A204.1 (cell line): ENCODE measurements around the gene PRTFDC1.
"Not testable (repeated sequence)": the region's sequence is repeated elsewhere in the genome, so short reads cannot be mapped to it uniquely, and the experiment has no call there.

Experiments
- FAIRE-seq: peaks from 2 replicates; lab custom pipeline; 2012; peaks lifted over from hg19 to GRCh38; lab: Jason Lieb, UNC

Gene PRTFDC1

DNA sequence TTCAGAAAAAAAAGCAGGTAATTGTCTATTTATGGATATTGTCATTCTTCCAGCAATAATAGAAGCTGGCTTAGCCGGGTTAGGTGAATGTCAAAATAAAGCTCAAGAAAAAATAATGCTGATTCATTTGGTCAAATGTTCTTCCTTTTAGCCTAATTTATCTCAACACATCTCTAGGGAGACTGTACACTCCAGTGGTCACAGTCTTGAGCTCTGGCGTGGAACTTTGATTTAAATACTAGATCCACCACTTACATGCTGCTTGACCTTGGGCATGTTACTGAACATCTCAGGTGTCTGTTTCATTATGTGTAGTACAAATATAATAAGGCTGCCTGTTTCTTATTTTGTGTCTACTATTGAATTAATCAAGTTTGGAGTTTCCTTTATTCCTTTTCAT lies 22.0 kb downstream of the PRTFDC1 start:
- no peak for FAIRE-seq

DNA sequence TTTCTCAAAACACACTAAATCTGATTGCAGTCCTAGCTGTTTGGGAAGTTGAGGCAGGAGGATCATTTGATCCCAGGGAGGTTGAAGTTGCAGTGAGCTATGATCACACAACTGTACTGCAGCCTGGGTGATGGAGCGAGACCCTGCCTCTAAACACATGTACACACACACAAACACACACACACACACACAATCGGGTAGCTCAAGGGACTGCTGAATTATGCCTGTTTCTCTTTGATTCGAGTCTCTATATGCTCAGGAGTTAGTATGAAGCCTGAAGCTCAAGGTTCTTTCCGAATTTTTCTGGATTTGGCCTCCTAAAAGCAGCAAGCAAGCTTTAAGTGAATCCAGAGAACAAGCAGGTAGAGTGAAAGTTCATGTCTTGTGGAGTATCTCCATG lies 22.5 kb downstream of the PRTFDC1 start:
- FAIRE-seq, result no peak

DNA sequence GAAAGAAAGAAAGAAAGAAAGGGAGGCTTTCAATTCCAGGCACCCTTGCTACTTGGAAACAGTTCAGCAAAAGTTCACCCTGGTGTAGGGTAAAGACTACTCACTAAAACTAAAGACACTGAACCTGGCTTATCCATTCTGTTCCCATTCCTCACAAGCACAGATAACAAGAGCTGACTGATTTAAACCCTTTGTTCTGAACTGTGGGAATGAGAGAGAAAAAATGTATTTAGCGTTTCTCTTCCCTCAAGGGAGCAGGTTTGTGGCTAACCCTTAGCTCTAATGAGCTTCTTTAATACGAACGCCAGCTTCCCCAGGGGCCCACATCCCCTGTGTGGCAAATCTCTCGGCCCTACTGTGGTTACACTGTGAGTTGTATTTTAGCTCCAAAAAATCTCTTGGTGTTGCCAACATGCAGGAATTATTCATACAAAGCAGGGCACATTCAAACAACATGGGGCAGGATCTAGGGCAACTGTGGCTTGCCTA lies 23.3 kb downstream of the PRTFDC1 start:
- no peak for FAIRE-seq

DNA sequence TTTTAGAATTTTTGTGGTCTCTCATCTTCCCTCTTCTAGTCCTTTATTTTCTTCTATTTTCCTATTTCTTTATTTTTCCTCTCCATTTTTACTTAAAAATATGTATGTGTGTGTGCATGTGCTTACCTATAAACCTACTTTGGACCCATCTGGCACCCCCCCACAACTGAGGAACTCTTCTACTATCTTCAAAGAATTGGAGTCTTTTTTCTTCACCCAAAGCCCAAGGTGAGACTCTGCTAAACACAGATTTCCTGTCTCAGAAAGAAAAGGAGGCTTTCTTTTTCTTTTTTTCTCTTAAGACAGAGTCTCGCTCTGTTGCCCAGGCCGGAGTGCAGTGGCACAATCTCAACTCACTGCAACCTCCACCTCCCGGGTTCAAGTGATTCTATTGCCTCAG lies 24.2 kb downstream of the PRTFDC1 start:
- no peak for FAIRE-seq

DNA sequence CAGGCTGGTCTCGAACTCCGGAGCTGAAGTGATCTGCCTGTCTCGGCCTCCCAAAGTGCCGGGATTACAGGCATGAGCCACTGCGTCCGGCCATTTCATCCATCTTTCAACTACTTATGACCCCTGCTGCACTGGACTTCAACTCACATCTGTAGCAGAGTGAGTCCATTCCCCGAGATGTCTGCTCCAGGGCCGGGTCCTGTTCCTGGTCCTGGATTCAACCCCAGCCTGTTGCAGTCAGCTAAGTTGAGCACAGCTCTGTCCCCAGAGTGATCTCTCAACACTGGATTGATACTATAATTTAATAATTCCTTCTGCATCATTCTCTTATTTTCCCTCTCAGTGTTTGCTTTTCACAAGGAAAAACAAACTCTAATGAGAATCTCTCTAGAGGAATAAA lies 25.8 kb downstream of the PRTFDC1 start:
- no peak for FAIRE-seq

DNA sequence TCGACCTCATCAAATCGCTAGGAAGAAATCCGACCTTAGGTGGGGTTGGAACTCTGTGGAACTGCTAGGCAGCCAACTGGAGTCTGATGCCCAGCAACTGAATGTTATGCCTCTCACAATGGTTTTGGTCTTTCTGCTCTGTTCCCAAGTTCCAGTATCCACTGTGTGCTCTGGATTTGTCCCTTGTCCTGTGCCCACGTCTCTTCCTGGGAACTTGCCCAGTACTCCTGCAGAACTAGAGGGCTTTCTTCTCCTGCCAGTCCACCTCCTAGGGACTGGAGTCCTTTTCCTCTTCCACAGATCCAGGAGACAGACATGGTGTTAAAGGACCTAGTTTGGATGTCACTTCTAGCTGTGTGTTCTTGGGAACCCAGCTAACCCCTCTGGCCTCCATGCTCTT lies 26.6 kb downstream of the PRTFDC1 start:
- FAIRE-seq, result no peak

DNA sequence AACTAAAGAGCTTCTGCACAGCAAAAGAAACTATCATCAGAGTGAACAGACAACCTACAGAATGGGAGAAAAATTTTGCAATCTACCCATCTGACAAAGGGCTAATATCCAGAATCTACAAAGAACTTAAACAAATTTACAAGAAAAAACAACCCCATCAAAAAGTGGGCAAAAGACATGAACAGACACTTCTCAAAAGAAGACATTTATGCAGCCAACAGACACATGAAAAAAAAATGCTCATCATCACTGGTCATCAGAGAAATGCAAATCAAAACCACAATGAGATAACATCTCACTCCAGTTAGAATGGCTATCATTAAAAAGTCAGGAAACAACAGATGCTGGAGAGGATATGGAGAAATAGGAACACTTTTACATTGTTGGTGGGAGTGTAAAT lies 27.9 kb downstream of the PRTFDC1 start:
- FAIRE-seq, result not testable (repeated sequence)

DNA sequence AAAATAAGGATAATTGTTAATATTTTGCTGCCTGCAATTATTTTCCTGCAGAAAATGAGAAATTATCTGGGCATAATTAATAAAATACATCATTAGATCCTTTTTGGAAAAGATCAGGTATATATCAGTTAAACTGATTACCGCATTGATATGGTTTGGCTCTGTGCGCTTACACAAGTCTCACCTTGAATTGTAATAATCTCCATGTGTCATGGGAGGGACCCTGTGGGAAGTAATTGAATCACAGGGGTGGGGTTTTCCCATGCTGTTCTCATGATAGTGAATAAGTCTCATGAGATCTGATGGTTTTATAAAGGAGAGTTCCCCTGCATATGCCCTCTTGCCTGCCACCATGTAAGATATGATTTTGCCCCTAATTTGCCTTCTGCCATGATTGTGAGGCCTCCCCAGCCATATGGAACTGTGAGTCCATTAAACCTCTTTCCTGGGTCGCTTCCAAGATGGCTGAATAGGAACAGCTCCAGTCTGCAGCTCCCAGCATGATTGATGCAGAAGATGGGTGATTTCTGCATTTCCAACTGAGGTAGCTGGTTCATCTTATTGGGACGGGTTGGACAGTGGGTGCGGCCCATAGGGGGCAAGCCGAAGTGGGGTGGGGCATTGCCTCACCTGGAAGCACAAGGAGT lies 30.1 kb downstream of the PRTFDC1 start:
- FAIRE-seq, result not testable (repeated sequence)

DNA sequence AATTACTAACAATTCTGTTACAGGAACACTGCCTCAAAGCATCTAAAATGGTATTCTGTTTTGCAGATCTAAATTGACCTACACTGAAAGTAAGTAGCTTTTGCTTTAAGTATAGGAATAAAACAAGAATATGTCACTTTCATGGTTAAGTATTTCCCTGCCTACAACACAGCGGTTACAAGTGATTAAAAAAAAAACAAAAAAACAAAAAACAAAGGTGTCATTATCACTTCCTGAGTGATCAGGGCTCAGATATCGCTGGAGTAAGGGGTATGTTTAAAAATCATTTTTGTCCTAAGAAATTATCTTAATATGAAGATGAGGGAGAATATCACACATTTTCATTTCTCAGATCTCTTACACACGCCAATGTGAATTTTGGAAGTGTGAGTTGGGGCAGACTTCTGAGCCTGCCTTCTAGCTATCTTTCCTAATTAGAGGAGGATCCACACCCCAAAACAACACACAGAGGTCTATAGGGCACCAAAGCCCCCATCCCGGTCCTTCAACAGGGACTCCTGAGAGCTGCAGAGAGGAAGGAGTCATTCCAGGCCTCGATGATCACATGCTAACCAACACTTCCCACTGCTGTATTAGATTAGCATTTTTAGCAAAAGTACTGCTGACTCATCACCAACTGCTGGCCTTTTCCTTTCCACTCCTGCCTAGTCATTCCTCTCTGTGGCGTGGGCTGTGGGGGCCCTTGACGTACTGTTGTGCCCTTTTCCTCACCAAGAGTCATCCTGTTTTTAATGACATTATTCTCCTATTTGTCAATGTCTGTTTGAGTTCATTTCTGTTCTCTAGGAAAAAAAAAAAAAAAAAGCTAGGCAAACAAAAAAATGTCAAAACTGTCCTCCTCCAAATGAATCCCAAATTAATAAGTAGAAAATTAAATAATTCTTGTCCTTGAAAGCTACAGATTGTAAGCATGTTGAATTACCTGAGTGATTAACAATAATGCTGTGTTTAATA lies 31.2 kb downstream of the PRTFDC1 start:
- FAIRE-seq, result no peak

DNA sequence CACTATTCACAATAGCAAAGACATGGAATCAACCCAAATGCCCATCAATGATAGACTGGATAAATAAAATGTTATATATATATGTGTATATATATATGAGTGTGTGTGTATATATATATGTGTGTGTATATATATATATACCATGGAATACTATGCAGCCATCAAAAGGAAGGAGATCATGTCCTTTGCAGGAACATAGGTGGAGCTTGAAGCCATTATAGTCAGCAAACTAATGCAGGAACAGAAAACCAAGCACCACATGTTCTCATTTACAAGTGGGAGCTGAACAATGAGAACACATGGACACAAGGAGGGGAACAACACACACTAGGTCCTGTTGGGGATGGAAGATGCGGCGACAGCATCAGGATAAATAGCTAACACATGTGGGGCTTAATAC lies 32.2 kb downstream of the PRTFDC1 start:
- not testable (repeated sequence) for FAIRE-seq

DNA sequence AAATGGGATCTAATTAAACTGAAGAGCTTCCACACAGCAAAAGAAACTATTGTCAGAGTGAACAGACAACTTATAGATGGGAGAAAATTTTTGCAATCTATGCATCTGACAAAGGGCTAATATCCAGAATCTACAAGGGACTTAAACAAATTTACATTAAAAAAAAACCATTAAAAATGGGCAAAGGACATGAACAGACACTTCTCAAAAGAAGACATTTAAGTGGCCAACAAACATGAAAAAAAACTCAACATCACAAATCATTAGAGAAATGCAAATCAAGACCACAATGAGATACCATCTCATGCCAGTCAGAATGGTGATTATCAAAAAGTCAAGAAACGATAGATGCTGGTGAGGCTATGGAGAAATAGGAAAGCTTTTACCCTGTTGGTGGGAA lies 32.8 kb downstream of the PRTFDC1 start:
- not testable (repeated sequence) for FAIRE-seq

DNA sequence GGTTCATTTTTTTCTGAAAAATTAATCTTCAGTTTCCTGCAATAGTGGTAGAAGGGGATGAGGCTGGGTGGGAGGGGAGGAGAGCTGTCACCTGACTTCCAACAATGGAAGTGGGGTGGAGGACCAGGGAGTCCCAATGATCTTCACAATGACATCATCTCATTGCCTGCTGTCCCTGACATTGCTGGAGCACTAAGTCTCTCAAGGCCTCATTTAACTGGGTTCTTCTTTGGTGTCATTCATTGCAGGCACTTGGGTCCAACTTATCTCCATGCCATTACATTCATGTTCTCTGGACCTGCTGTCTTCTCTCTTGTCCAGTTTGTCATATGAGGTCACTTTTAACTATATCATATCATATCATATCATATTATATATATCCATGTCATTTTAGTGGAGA lies 34.4 kb downstream of the PRTFDC1 start:
- no peak for FAIRE-seq

DNA sequence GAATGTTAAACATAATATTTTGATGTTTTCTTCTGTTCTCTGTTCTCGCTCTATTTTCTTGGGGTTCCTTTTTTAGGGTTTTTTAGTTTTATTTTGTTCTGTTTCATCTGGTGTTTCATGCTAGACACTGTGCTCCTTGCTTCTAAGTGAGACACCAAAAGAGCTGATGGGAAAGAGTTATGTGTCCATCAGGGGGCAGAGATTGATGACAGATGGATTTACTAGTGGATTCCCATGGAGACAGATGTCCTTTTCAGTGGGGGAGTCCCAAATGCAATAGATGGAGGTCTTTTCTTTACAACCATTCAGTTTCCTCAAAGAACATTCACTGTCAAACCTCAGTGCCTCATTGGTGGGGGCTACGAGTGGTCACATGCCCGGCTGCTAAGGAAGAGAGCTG lies 34.9 kb downstream of the PRTFDC1 start:
- FAIRE-seq, result no peak

DNA sequence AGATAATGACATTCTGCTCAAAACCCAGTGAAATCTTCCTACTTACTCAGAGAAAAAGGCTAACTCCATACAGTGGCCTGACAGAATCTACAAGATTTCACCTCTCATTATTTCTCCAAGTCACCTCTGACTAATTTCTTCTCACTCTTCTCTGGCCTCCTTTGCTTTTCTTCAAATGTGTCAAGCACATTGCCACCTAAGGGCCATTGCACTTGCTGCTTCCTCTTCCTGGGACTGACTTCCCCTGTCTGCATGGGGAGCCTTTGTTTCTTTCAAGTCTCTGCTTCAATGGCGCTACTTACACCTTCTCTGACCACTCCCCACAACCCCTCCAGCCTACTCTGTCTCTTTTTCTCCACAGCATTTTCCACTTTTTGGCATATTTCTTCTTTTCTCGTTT lies 36.0 kb downstream of the PRTFDC1 start:
- no peak for FAIRE-seq

DNA sequence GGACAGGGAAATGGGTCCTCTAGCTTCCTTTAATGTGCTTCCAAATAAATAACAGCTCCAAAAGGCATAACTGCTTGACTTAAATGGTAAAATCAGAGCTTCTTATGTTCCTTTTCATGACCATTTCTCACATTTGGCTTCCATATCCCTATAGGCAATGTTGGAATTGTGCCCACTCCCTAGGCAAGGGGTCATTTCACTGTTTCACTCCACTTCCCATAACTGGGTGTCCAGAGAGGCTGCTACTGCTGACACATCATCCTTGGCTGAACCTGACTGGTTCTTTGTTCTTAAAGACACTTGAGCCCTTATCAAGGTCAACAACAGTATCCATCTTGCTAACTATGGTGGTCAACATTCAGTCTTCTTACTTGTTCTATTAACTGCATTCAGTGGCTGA lies 37.1 kb downstream of the PRTFDC1 start:
- no peak for FAIRE-seq

DNA sequence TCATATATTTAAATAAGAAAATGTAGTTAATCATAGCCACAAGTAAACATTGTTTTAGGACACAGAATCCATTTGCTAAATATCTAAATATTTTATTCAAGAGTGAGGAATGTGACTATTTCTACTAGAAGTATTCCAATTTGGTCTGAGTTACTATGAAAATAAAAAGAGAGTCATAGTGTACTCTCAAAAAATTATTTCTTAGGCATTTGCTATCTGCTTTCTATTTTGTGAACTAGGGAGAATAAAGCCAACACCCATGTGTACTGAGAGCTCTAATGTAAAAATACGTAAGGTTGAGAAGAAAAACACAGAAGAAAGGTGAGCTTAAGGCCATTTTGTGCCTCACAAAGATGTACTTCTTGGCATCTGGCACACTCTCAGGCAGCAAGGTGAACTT lies 38.3 kb downstream of the PRTFDC1 start:
- FAIRE-seq, result no peak

DNA sequence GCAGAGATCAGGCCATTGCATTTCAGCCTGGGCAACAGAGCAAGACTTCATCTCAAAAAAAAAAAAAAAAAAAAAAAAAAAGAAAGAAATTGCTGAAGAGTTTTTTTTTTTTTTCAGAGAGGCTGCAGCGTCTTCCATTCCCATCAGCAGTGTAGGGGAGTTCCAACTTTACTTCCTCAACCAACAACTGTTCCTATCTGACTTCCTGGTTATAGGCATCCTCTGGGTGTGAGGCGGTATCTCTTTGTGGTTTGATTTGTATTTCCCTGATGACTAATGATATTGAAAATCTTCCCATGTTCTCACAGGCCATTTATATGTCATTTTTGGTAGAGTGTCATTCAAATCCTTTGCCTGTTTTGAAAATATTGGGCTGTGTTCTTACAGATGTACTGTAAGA lies 40.2 kb downstream of the PRTFDC1 start:
- FAIRE-seq, result no peak

DNA sequence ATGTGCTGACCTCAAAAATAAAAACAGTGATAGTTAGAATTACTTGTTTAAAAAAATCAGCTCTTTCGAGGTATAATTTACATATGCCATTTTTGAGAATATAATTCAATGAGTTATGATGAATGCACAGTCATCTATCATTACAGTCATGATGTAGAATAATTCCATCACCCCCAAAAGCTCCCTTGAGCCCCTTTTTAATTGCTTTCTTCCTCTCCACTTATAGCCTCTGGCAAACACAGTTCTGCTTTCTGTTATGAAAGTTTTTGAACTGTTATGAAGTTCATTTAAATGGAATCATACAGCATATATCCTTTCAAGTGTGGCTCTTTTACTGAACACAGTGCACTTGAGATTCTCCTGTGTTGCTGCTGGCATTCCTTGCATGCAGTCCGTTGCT lies 41.4 kb downstream of the PRTFDC1 start:
- FAIRE-seq, result no peak

DNA sequence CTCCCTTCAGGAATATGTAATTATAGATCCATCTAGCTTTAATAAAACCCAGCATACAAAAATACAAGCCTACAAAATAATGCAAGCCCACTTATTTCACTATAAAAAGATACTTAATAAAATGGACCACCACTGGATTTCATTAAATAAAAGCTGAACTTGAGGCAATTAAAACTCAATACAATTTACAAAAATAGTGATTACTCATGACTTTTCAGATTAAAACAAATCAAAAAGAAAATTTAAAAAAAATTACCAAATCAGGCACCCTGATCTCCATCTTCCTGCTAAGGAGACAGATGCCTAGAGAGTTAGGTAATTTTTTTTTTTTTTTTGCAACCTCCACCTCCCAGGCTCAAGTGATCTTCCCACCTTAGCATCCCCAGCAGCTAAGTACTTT lies 41.8 kb downstream of the PRTFDC1 start:
- no peak for FAIRE-seq

DNA sequence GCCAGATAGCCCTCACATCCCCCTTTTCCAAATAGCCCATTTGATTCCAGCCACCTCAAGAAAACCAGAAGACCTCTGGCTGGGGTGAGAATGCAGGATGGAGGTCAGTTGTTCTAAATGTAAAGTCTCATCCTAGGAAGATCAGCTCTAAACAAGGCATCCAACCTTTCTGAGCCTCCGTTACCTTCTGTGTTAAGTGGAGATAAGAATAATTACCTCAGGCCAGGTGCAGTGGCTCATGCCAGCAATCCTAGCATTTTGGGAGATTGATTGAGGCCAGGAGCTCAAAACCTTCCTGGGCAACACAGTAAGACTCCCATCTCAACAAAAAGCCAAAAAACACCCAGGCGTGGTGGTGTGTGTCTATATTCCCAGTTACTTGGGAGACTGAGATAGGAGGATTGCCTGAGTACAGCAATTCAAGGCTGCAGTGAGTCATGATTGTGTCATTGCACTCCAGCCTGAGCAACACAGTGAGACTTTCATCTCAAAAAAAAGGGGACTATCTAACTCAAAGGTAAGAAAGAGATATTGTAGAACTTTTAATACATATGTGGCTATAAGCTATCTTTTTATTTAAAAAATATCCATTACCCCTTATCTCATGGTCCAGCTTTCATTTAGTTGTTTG lies 43.5 kb downstream of the PRTFDC1 start:
- FAIRE-seq, result no peak

DNA sequence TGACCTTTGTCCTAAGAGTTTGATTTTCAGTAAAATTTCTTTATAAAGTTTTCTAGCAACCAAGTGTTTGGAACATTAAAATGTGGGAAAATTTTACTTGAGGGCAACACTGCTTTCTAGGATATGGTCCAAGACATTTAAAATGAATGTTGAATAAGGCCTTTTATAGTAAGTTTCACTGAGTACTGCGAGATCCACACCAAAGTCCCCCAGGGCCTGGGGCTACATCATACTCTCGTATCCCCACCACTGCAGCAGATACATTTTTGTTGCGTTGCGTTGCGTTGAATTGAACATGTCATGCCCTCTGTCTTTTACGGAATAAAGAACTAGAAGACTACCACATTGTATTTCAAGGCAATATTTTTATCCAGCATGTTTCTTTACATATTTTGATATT lies 44.5 kb downstream of the PRTFDC1 start:
- FAIRE-seq, result no peak

DNA sequence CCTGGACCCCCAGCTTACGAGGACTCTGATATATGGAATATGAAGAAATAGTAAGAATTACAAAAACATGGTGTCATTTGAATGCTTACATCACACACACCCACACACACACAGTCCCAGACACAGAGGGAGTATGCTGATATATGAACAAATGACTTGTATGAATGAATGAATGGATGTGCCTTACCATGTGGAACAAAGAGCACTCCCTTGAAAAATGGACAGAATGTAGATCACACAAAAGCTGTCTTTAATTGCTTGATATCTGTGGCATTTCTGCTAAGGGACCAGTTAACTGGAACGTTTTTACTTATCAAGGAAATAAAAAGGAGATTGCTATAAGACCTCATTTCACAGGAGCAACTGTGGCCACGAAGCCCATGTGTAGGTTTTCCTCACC lies 46.0 kb downstream of the PRTFDC1 start:
- no peak for FAIRE-seq

DNA sequence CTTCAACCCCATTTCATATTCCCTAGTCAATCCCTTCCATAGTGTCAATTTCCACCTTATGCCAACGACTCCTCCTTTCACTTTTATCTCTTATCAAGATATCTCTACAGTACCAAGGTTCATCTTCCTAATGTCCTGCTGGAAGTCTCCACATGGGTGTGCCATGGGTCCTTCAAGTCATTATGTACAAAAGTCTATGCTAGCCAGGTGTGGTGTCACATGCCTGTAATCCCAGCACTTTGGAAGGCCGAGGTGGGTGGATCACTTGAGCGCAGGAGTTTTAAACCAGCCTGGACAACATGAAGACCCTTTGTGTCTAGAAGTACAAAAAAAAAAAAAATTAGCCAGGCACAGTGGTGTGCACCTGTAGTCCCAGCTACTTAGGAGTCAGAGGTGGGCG lies 47.6 kb downstream of the PRTFDC1 start:
- FAIRE-seq, result no peak
